ENCODE results near the gene TBCK. TPM values are rescaled to one million over a fixed set of nuclear protein-coding genes. Genes with fewer than 3 reads are reported as not detected.

Gene TBCK
- total RNA-seq, 4 donors from 2014 or later = 22.7 to 28.7 (median 27.3) TPM

- Histone ChIP-seq H3K27ac (replicated peaks in 1 of 4) (peak overlapping the region in 2 of 4 donors; percentile 12 to 27), H3K4me3 (no peak overlapping the region), H3K4me1 (peaks cover 0 to 44% (median 32%) of the 10 kb centered on the region in 4 donors), H3K36me3 (no peaks in the 10 kb centered on the region), H3K9me3 (no peaks in the 10 kb centered on the region), H3K27me3 (no peaks in the 10 kb centered on the region)
- no peak for TF ChIP-seq EP300 (IDR thresholded peaks at IDR 0.05)
- TF ChIP-seq, protein P1, sequence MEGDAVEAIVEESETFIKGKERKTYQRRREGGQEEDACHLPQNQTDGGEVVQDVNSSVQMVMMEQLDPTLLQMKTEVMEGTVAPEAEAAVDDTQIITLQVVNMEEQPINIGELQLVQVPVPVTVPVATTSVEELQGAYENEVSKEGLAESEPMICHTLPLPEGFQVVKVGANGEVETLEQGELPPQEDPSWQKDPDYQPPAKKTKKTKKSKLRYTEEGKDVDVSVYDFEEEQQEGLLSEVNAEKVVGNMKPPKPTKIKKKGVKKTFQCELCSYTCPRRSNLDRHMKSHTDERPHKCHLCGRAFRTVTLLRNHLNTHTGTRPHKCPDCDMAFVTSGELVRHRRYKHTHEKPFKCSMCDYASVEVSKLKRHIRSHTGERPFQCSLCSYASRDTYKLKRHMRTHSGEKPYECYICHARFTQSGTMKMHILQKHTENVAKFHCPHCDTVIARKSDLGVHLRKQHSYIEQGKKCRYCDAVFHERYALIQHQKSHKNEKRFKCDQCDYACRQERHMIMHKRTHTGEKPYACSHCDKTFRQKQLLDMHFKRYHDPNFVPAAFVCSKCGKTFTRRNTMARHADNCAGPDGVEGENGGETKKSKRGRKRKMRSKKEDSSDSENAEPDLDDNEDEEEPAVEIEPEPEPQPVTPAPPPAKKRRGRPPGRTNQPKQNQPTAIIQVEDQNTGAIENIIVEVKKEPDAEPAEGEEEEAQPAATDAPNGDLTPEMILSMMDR (IDR thresholded peaks at IDR 0.05) = no peak
- no peak for TF ChIP-seq POLR2AphosphoS5 (IDR thresholded peaks at IDR 0.05)
- TF ChIP-seq POLR2A (IDR thresholded peaks at IDR 0.05; ENCODE audit: low read depth) = no peak
- WGBS = 46% methylated on average over 1 of the region's 1 CpG
- DNase-seq (ENCODE audit: extremely low spot score) = no peak
- intact Hi-C loops (cut with DNase I) = loop anchor here (10.0 kb wide), 1 partner anchor 358 kb away; the partner anchor contains the start of genes GSTCD and INTS12
Observed at GRCh38 chr4:106062452-106062875, 253.5 kb downstream of the TBCK start.

DNA sequence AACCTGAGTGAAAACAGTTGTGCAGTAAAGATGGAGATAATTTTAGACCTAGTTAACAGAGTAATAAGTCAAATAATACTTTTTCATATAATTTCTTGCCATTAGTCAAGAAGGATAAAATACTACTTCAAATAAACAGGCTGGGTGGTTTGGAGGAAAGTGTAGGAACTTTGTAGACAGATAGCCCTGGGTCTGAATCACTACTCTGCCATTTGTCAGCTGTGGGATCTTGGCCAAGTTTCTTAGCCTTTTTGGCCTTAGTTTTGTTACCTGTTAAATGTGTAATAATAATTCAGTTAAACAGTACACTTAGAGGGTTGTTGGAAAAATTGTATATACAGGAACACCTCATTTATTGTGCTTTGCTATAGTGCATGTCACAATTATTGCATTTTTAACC, 257.1 kb downstream of the TBCK start:
- peaks cover 0 to 24% (median 18%) of the 10 kb centered on the region in 4 donors for H3K4me1 ChIP-seq

DNA sequence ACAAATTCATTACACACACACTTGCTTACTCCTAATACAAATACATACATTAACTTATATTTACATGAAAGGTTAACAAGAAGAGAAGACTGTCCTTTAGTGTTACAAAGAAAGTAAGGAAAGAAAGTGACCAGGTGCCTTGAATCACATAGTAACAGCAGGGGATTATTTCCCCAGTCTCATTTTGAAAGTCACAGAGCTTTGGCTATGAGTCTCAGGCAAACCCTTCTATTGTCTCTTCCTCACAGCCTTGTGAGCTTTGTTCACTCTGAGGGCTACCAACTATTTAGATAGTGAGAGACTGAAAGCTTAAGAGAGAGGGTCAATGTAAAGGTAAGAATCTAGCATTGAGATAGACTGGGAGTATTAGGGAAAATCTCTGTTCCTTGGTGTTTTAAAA, 259.1 kb downstream of the TBCK start:
- intact Hi-C loops (cut with DNase I) = no loop called here
- Histone ChIP-seq H3K27me3 (no peaks in the 10 kb centered on the region), H3K27ac (replicated peaks in 1 of 4) (no peak overlapping the region), H3K4me3 (no peak overlapping the region), H3K4me1 (peaks cover 0 to 6% (median 2%) of the 10 kb centered on the region in 4 donors), H3K9me3 (no peaks in the 10 kb centered on the region), H3K36me3 (no peaks in the 10 kb centered on the region)
- no peak for TF ChIP-seq EP300 (IDR thresholded peaks at IDR 0.05)
- TF ChIP-seq POLR2A (IDR thresholded peaks at IDR 0.05; ENCODE audit: low read depth) = no peak
- TF ChIP-seq, protein P1 (IDR thresholded peaks at IDR 0.05) = no peak
- no peak for DNase-seq (ENCODE audit: extremely low spot score)

More for the DNA sequence above, 257.1 kb downstream of the TBCK start:
- Histone ChIP-seq H3K27me3 (no peaks in the 10 kb centered on the region), H3K36me3 (no peaks in the 10 kb centered on the region), H3K4me3 (no peak overlapping the region), H3K9me3 (no peaks in the 10 kb centered on the region), H3K27ac (replicated peaks in 1 of 4) (no peak overlapping the region)
- DNase-seq (ENCODE audit: extremely low spot score) = no peak
- intact Hi-C loops (cut with DNase I) = no loop called here
- no peak for TF ChIP-seq POLR2A (IDR thresholded peaks at IDR 0.05; ENCODE audit: low read depth)
- TF ChIP-seq, protein P1 (IDR thresholded peaks at IDR 0.05) = no peak
- TF ChIP-seq EP300 (IDR thresholded peaks at IDR 0.05) = no peak
- no peak for TF ChIP-seq POLR2AphosphoS5 (IDR thresholded peaks at IDR 0.05)

GRCh38 chr4:106051514-106051913, 264.5 kb downstream of the TBCK start:
- WGBS = 52% methylated on average over 1 of the region's 1 CpG
- no peaks in the 10 kb centered on the region for H3K9me3 ChIP-seq
- intact Hi-C loops (cut with DNase I) = no loop called here

More at GRCh38 chr4:106051514-106051913, 264.5 kb downstream of the TBCK start:
- TF ChIP-seq EP300 (IDR thresholded peaks at IDR 0.05) = no peak
- no peak for TF ChIP-seq POLR2A (IDR thresholded peaks at IDR 0.05; ENCODE audit: low read depth)
- TF ChIP-seq, protein P1 (IDR thresholded peaks at IDR 0.05) = no peak
- no peak for TF ChIP-seq POLR2AphosphoS5 (IDR thresholded peaks at IDR 0.05)
- no peak overlapping the region for H3K27ac ChIP-seq (replicated peaks in 1 of 4)
- no peak for DNase-seq (ENCODE audit: extremely low spot score)
- peaks cover 0 to 22% (median 16%) of the 10 kb centered on the region in 4 donors for H3K4me1 ChIP-seq
- peaks cover 0 to 1% (median 0%) of the 10 kb centered on the region in 4 donors for H3K36me3 ChIP-seq
- H3K4me3 ChIP-seq = no peak overlapping the region
- no peaks in the 10 kb centered on the region for H3K27me3 ChIP-seq
